Pulmonary artery endothelial cell (primary cell): ENCODE data around the gene ZNF423. TPM values are rescaled to one million over a fixed set of nuclear protein-coding genes. Genes with fewer than 3 reads are reported as not detected.

Source experiments
- DNase-seq: peaks from one replicate; pipeline ENCODE4 v3.0.0-alpha.2; 2011; ENCODE audit warnings: low read depth, low spot score
- total RNA-seq: library from RNA; depleted of rRNA; stranded (reverse); fragments of >200 nt; gene quantifications from 2 replicates; pipeline ENCODE4 v1.2.3, GENCODE V29; 2014

ZNF423 gene
- total RNA-seq, 1 donor from 2014 or later: 0.73 TPM

GRCh38 chr16:49726155-49726554 lies 129.8 kb downstream of the ZNF423 start:
- no peak for DNase-seq

- DNase-seq: no peak
Observed at GRCh38 chr16:49725651-49726050, 130.3 kb downstream of the ZNF423 start.

GRCh38 chr16:49724774-49725173 lies 131.1 kb downstream of the ZNF423 start:
- DNase-seq: no peak

GRCh38 chr16:49723310-49723709 lies 132.6 kb downstream of the ZNF423 start:
- DNase-seq: no peak

GRCh38 chr16:49720225-49720624 lies 135.7 kb downstream of the ZNF423 start:
- no peak for DNase-seq

- no peak for DNase-seq
Observed at GRCh38 chr16:49717689-49718088, 138.2 kb downstream of the ZNF423 start.

GRCh38 chr16:49716339-49716934 lies 139.5 kb downstream of the ZNF423 start:
- DNase-seq: no peak

- no peak for DNase-seq
Observed at GRCh38 chr16:49713770-49714169, 142.1 kb downstream of the ZNF423 start.

GRCh38 chr16:49712542-49712941 lies 143.4 kb downstream of the ZNF423 start:
- DNase-seq: no peak

GRCh38 chr16:49712106-49712505 lies 143.8 kb downstream of the ZNF423 start:
- DNase-seq: no peak

GRCh38 chr16:49709057-49709456 lies 146.9 kb downstream of the ZNF423 start:
- no peak for DNase-seq

- no peak for DNase-seq
Observed at GRCh38 chr16:49708491-49708890, 147.4 kb downstream of the ZNF423 start.

- DNase-seq: no peak
Observed at GRCh38 chr16:49706620-49707355, 149.1 kb downstream of the ZNF423 start.

- no peak for DNase-seq
Observed at GRCh38 chr16:49704586-49705155, 151.2 kb downstream of the ZNF423 start.

GRCh38 chr16:49703483-49703882 lies 152.4 kb downstream of the ZNF423 start:
- DNase-seq: no peak

- no peak for DNase-seq
Observed at GRCh38 chr16:49701789-49702494, 154.0 kb downstream of the ZNF423 start.

GRCh38 chr16:49701065-49701685 lies 154.7 kb downstream of the ZNF423 start:
- DNase-seq: no peak

GRCh38 chr16:49700251-49701064 lies 155.5 kb downstream of the ZNF423 start:
- DNase-seq: no peak

GRCh38 chr16:49699841-49700175 lies 156.1 kb downstream of the ZNF423 start:
- no peak for DNase-seq

GRCh38 chr16:49698931-49699840 lies 156.7 kb downstream of the ZNF423 start:
- DNase-seq: no peak
